ENCODE results near the gene GLRX.
"Not testable (repeated sequence)": the region's sequence is repeated elsewhere in the genome, so short reads cannot be mapped to it uniquely, and the experiment has no call there.

Gene GLRX

GRCh38 chr5:95830226-95830625 is 7.7 kb upstream of the GLRX start:
- in situ Hi-C loops (cut with MboI; ENCODE audit: low sequenced_read_pairs): no loop called here

GRCh38 chr5:95827892-95828246 is 5.3 kb upstream of the GLRX start:
- in situ Hi-C loops (cut with MboI; ENCODE audit: low sequenced_read_pairs): no loop called here

GRCh38 chr5:95826949-95827891 is 4.7 kb upstream of the GLRX start:
- in situ Hi-C loops (cut with MboI; ENCODE audit: low sequenced_read_pairs): no loop called here

- in situ Hi-C loops (cut with MboI; ENCODE audit: low sequenced_read_pairs): no loop called here
Measured at GRCh38 chr5:95825495-95825894, 3.0 kb upstream of the GLRX start.

- in situ Hi-C loops (cut with MboI; ENCODE audit: low sequenced_read_pairs): no loop called here
Measured at GRCh38 chr5:95824747-95825146, 2.2 kb upstream of the GLRX start.

- in situ Hi-C loops (cut with MboI; ENCODE audit: low sequenced_read_pairs): no loop called here
Measured at GRCh38 chr5:95823738-95824609, 1.4 kb upstream of the GLRX start.

GRCh38 chr5:95823218-95823737 is 752 bp upstream of the GLRX start:
- in situ Hi-C loops (cut with MboI; ENCODE audit: low sequenced_read_pairs): no loop called here

- in situ Hi-C loops (cut with MboI; ENCODE audit: low sequenced_read_pairs): no loop called here
Measured at GRCh38 chr5:95822043-95822541, 434 bp downstream of the GLRX start.

GRCh38 chr5:95821110-95822021 is 1.2 kb downstream of the GLRX start:
- in situ Hi-C loops (cut with MboI; ENCODE audit: low sequenced_read_pairs): no loop called here

GRCh38 chr5:95818181-95819147 is 4.1 kb downstream of the GLRX start:
- in situ Hi-C loops (cut with MboI; ENCODE audit: low sequenced_read_pairs): no loop called here

DNA sequence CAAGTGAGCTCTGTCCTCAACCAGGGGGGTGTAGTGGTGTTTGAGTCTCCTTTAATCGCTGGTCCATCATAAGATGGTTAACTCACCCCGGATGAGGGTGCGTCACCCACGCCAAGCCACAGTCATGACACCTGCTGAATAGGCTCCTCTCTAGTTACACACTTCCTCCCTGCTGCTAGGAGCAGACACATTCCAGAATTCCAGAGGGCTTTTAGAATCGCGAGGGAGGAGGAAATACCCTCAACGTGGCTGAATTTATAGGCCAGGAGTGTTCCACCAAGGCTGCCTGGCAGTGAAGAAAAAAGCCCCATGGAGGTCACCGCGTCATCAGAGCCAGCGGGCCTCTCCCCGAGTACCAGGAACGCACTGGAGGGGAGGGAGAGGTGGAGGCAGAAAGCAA is 5.1 kb downstream of the GLRX start:
- in situ Hi-C loops (cut with MboI; ENCODE audit: low sequenced_read_pairs): no loop called here

DNA sequence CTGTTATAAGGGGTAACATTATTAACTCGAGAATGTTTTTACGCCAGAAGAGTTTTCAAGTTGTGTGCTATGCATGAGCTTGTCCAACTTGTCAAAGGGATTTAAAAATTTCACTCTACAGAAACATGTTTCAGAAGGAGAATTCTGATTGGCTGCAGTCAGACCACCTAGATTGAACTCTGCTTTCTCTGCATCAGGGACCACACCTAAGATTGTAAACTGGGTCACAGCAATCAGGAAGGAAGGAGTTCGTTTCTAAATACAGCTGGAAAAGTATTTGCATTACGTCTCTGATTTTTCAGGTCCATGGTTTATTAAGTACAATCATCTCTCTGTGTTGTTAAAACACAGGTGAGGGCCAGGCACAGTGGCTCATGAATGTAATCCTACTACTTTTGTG is 5.8 kb downstream of the GLRX start:
- in situ Hi-C loops (cut with MboI; ENCODE audit: low sequenced_read_pairs): no loop called here

DNA sequence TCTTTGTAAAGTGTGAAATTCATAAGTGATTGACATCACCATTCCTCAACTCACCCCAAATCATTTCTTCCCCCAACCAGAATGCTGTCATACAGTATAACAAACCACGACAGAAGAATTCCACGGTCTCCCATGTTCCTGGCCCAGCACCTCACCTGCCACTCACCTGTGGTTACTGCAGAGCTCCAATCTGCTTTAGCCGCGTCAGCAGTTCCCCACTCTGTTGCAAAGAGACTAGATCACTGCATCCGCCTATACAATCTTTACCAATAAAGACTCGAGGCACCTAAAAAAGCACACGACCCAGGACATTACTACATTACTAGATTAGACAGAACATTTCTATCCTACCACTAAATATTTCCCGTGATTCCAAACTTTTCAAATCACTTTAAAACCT is 6.2 kb downstream of the GLRX start:
- in situ Hi-C loops (cut with MboI; ENCODE audit: low sequenced_read_pairs): no loop called here

DNA sequence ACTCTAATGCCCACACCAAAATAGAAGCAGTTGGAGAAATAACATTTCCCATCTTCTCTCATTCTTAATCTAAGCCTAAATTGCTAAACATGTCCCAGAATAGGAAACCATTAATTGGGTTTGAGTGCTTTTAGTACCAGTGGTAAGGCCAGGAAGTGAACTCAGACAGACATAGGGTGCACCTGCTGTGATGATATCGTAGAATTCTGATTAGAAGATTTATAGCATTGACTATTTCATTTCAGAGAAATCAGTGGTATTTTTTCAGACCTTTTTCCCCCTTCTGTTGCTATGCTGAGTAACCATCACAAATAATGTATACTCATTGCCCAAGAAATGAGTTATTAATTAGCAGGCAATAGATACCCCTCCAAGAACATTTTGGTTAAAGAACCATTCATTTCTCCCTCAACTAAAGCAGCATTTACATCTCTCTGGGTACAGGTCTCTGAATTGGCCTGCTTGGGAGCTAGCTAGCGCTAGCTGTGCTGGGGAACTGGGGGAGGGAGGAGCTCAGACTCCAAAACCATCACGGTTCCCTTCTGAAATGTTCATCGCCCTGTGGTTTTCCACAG is 7.3 kb downstream of the GLRX start:
- in situ Hi-C loops (cut with MboI; ENCODE audit: low sequenced_read_pairs): no loop called here

DNA sequence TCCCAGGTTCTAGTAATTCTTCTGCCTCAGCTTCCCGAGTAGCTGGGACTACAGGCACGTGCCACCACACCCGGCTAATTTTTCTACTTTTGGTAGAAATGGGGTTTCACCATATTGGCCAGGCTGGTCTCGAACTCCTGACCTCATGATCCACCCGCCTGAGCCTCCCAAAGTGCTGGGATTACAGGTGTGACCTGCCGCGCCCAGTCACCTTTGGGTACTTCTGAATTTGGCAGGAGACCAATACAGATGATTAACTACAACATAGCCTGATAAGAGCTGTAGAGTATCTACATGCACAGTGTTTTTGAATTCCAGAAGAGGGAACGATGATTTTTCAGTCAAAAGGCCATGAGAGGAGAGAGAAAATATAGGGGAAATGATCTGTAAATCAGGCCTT is 9.5 kb downstream of the GLRX start:
- in situ Hi-C loops (cut with MboI; ENCODE audit: low sequenced_read_pairs): not testable (repeated sequence)

- in situ Hi-C loops (cut with MboI; ENCODE audit: low sequenced_read_pairs): no loop called here
Measured at GRCh38 chr5:95812074-95812471, 10.5 kb downstream of the GLRX start.

DNA sequence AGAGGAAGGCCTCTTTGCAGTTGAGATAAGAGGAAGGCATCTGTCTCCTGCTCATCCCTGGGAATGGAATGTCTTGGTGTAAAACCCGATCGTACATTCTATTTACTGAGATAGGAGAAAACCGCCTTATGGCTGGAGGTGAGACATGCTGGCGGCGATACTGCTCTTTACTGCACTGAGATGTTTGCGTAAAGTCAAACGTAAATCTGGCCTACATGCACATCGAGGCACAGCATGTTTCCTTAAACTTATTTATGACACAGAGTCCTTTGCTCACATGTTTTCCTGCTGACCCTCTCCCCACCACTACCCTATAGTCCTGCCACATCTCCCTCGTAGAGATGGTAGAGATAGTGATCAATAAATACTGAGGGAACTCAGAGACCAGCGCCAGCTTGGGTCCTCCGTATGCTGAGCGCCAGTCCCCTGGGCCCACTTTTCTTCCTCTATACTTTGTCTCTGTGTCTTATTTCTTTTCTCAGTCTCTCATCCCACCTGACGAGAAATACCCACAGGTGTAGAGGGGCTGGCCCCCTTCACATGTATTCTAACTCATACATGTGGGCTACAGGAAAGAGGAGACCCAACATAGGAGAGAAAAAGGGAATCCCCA is 11.0 kb downstream of the GLRX start:
- in situ Hi-C loops (cut with MboI; ENCODE audit: low sequenced_read_pairs): not testable (repeated sequence)

GRCh38 chr5:95811126-95811423 is 11.5 kb downstream of the GLRX start:
- in situ Hi-C loops (cut with MboI; ENCODE audit: low sequenced_read_pairs): not testable (repeated sequence)
